GM18517 (cell line): ENCODE measurements around the gene RPL41.
A peak's percentile ranks its signal among the peaks of the same experiment; 100 is the strongest.

Experiments used
- ATAC-seq: cut with Tn5 transposase; IDR thresholded peaks from one replicate; pipeline ENCODE4 v1.9.1; 2021; ENCODE audit warnings: mild to moderate bottlenecking, moderate library complexity; ENCODE audit not compliant: unreplicated experiment

RPL41 gene

GRCh38 chr12:56127485-56127887 lies 11.1 kb downstream of the RPL41 start:
- no peak for ATAC-seq

GRCh38 chr12:56127888-56128669 lies 11.6 kb downstream of the RPL41 start, which contains the start of gene ESYT1:
ESYT1 (plus strand) TSS chr12:56128267; CDS start chr12:56128320, 53 bp downstream.
- peak; percentile 90 for ATAC-seq

- ATAC-seq: no peak
These were observed 12.3 kb downstream of the RPL41 start for GRCh38 chr12:56128670-56129205.

- no peak for ATAC-seq
These were observed 12.9 kb downstream of the RPL41 start for GRCh38 chr12:56129206-56129941.

- ATAC-seq: no peak
These were observed 13.6 kb downstream of the RPL41 start for GRCh38 chr12:56129942-56130495.

GRCh38 chr12:56130876-56131275 lies 14.4 kb downstream of the RPL41 start:
- ATAC-seq: no peak

GRCh38 chr12:56134897-56135296 lies 18.5 kb downstream of the RPL41 start:
- no peak for ATAC-seq

- ATAC-seq: no peak
These were observed 21.6 kb downstream of the RPL41 start for GRCh38 chr12:56137853-56138571.

GRCh38 chr12:56141946-56142784 lies 25.7 kb downstream of the RPL41 start:
- ATAC-seq: no peak

GRCh38 chr12:56143217-56143616 lies 26.8 kb downstream of the RPL41 start:
- ATAC-seq: no peak

GRCh38 chr12:56143870-56144269 lies 27.4 kb downstream of the RPL41 start:
- no peak for ATAC-seq

- no peak for ATAC-seq
These were observed 28.8 kb downstream of the RPL41 start for GRCh38 chr12:56145217-56145616.

GRCh38 chr12:56146492-56147460 lies 30.3 kb downstream of the RPL41 start:
- no peak for ATAC-seq

- no peak for ATAC-seq
These were observed 34.1 kb downstream of the RPL41 start for GRCh38 chr12:56150563-56150962.

GRCh38 chr12:56151672-56152131 lies 35.3 kb downstream of the RPL41 start:
- peak; percentile 34 for ATAC-seq

- peak; percentile 79 for ATAC-seq
These were observed 35.8 kb downstream of the RPL41 start, which contains the start of gene MYL6B for GRCh38 chr12:56152132-56152755. MYL6B (plus strand) TSS chr12:56152587; CDS start chr12:56153919, 1,332 bp downstream.

GRCh38 chr12:56152756-56153677 lies 36.6 kb downstream of the RPL41 start:
- ATAC-seq: no peak
